NCI-H1048 (cell line): Measurements from ENCODE around the gene TOR4A.
A peak's percentile ranks its signal among the peaks of the same experiment; 100 is the strongest.
"Not testable (repeated sequence)": the region's sequence is repeated elsewhere in the genome, so short reads cannot be mapped to it uniquely, and the experiment has no call there.

Experiments used
- DNase-seq: peaks from one replicate; lab custom pipeline; 2025; lab: John Stamatoyannopoulos, UW

The TOR4A gene

DNA sequence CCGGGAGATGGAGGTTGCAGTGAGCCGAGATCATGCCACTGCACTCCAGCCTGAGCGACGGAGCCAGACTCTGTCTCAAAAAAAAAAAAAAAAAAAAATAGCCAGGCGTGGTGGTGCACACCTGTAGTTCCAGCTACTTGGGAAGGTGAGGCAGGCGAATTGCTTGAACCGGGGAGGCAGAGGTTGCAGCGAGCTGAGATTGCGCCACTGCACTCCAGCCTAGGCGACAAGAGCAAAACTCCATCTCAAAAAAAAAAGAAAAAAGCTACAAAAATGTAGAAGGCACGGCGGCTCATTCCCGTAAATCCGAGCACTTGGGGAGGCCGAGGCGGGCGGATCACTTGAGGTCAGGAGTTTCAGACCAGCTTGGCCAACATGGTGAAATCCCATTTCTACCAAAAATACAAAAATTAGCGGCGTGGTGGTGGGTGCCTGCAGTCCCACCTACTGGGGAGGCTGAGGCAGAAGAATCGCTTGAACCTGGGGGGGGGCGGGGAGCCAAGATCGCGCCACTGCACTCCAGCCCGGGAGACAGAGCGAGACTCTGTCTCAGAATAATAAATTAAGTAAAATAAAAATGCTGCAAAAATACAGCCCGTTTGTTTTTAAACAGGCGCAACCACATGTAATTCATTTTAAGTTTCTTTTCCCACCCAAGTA, 37.9 kb upstream of the TOR4A start:
- DNase-seq: not testable (repeated sequence)

DNA sequence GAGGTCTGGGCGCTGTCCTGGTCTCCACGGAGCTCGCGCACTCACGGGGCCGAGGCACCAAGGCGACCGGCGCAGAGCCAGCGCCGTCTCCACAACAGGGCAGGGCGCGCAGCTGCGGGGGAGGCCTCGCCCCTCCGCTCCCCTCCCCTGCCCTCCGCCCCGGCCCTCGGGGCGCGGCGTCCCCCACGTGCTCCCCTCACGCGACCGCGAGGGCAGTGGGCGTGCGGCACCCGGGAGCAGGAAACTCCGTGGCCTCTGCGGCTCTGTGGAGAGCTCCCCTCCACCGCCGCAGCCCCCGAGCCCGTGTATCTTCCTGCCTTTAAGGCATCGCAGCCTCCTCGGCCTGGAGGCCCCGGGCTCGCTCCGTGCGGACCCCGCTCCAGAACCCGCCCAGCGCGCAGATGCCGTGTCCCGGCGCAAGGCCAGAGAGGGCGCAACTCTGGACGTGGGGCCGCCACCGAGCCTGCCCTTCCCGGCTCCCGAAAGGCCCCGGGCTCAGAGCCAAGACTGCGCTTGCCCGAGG, 37.1 kb upstream of the TOR4A start:
- peak; percentile 46 for DNase-seq

GRCh38 chr9:137240841-137241489, 36.6 kb upstream of the TOR4A start, which contains the start of gene TUBB4B:
TUBB4B (plus strand) TSS chr9:137241287; CDS start chr9:137241361, 74 bp downstream.
- DNase-seq: peak; percentile 99

DNA sequence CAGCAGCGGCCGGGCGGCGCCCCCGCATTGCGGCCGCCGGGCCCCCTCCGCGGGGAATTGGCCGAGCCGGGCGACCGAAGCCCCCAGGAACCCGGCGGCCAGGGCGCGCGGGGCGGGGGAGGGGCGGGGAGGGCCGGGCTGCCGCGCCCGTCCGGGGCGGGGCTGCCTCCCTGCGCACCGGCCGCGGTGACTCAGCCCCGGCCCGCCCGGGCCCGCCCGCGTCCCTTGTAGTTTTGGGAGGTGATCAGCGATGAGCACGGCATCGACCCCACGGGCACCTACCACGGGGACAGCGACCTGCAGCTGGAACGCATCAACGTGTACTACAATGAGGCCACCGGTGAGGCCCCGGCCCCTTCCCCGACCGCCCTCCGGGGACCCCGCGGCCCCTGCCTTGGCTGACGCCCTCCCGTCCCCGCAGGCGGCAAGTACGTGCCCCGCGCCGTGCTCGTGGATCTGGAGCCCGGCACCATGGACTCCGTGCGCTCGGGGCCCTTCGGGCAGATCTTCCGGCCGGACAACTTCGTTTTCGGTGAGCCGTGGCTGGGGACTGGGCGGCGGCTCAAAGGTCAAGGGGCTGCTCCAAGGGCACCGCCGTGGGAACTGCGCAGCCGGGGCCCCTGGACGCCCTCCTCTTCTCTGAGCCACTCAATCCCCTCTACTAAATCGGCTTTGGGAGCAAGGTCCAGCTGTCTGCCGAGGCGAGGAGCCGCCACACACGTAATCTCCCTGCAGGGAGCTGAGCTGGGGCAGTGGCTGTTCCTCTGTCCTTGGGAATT, 35.8 kb upstream of the TOR4A start:
- DNase-seq: no peak

- DNase-seq: no peak
Observed at GRCh38 chr9:137242269-137243203, 35.0 kb upstream of the TOR4A start.

- not testable (repeated sequence) for DNase-seq
Observed at GRCh38 chr9:137243266-137243625, 34.3 kb upstream of the TOR4A start.

DNA sequence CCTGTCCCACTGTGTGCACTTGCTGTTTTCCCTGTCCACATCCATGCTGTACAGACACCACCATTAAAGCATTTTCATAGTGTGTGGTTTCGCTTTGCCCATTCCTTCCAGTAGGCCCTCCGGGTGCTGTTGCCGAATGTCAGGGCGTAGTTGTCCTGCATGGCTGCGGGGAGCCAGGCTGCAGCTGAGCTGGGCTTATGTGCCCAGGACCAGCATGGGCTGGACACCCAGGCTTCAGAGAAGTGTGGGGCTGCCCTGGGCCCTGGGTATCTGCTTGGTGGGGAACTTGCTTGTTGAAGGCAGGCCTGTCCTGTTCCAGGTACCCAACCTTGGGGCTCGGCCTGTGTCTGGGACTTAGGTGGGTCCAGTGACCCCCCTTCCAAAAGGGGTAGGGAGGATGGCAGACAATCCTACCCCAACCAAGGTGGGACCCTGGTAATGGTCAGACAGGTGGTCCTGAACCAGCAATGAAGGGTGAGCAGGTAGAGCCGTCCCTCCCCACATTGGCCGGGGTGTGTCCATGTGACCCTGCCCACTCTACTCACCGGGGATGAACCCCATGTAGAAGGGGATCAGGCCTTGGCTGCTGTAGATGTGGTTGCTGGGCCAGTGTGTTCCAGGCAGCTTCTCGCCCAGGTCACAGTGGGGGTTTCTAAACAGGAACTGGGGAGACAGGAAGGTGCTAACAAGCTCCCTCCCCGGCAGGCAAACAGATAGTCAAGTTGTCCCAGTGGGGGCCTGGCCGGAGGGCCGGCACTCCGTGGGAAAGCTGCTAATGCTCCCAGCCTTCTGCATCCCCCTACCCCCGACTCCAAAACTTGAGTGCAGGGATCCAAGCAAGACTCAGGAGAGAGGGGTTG, 33.7 kb upstream of the TOR4A start:
- no peak for DNase-seq

- no peak for DNase-seq
Observed at GRCh38 chr9:137244486-137245449, 32.8 kb upstream of the TOR4A start.

- DNase-seq: no peak
Observed at GRCh38 chr9:137245450-137246421, 31.8 kb upstream of the TOR4A start.

GRCh38 chr9:137247135-137247915, 30.2 kb upstream of the TOR4A start:
- DNase-seq: no peak

DNA sequence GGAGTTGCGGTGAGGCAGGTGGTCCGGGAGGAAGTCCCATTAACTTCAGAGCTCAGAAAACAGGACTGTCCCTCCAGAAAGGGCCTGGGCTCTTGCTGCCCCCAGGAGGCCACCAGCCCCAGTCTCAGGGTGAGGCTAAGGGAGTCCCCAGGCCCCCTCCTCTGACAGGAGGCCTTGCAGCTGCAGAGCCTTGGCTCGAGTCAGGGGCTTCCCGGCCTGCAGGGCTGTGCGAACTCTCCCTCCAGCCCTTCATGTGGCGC, 29.7 kb upstream of the TOR4A start:
- no peak for DNase-seq

DNA sequence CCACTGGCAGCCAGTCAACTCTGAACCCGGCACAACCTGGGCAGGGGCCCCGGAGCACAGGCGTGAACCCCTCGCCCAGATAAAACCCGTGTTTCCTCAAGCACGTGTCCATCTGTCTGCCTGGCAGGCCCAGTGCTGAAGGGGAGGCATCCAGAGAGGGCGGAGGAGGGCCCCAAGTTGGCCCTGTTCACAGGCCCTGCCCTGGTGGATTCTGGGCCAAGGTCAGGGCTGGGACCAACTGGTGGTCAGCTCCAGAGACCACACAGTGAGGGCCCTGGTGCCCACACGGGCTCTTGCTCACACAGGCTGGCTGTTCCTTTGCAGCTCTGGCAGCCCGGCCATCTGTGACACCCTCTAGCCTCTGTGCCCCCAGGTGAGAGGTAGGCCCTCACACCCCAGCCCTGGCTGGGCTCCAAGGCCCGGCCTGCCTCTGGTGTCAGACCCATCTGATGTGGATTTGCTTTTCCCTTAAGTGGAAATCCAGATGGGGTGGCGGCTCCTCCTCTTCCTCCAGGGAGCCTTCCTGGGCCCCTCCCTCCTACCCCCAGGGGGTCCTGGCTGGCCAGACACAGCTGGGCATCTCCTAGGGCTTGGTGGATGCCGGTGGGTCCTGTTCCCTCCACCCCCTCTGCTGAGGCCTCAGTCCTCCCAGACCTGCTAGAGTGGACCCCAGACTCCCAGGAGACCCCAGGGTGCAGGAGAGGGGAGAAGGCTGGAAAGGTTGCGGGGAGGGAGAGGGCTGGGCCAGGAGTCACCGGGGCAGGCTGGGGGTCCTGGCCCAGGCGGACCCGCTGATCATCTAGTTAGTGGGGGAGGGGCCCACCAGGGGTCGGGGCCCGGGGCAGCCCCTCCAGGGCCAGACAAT, 27.0 kb upstream of the TOR4A start:
- no peak for DNase-seq

DNA sequence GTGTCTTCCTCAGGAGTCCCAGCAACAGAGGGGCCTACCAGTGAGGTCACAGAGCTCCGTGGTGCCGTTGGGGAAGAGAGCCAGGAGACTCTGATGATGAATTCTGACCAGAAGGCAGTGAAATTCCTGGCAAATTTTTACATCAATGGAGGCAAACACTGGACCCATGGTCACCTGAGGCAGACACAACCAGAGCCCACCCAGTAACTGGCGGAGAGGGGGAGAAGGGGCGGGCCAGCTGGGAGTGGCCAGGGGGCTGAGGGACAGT, 26.4 kb upstream of the TOR4A start, which contains the start of gene STPG3:
TSS of gene STPG3 (plus strand) at position 93 of the 268 bp plus-strand sequence. CDS start at position 94, 1 bp downstream.
- no peak for DNase-seq

DNA sequence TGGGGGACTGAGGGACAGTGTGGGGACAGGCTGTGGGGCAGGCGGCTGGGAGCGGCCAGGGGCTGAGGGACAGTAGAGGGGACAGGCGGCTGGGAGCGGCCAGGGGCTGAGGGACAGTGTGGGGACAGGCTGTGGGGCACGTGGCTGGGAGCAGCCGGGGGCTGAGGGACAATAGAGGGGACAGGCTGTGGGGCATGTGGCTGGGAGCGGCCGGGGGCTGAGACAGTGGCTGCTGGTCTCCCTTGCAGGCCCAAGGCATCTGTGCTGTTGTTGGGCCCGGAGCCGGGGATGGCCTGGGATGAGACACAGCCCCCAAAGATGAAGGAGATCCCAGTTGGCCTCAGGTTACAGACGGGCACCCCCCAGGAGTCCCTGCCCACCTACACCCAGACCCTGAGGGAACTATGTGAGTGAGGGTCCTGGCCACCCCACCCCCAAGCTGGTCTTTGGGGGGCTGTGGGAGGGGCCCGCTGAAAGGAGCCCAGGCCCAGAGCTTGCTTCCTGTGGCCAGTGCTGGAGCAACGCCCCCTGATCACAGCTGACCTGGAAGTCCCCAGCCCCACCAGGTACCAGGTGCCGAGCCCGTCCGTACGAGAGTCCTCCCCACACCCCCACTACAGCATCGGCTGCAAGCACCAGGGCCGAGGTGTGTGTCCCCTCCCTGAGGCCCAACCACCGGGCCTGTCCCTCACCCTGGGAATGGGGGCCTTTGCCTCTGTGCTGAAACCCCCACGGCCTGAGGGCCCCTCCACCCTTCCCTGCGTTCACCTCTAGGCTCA, 25.8 kb upstream of the TOR4A start:
- DNase-seq: no peak

DNA sequence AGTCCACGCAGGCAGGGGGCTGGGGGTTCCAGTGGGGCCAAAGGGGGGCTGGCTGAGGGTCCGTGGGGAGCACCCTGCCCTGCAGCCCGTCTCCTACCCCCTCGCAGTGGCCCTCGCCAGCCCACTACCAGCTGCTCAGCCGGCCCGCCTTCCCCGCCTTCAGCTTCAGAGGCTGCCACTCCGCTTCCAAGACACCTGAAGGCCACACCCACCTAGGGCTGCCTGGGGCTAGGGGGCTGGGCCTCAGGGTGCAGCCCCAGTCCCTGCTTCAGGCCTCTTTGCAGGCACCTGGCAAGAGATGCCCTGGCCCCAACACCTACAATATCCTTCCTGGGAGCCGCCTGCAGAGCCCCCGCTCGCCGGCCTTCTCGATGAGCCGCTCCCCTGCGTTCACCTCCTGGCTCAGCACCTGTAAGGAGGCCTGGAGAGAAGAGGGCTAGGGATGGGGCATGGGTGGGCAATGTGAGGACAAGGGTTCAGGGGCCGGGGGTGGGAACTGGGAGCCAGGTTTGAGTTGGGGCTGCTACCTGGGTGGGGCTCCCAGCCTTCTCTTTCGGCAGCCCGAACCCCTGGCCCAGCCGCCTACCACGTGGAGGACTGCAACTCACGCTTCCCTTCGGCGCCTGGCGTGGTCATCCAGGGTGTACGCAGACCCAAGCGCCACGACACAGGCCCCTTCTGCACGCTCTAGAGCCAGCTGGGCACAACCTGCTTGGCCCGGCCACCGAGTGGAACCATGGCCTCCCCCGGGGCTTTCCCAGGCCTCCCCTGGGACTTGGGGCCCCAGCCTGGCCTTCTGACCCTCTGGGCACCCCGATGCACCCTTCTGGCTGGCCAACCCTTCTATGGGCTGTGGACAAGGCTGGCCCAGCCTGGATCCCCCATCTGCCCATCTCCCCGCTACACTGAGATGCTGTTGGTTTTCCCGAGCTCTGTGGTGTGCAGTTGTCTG, 24.7 kb upstream of the TOR4A start:
- DNase-seq: no peak
